ENCODE data around the gene MT3.
"Not testable (repeated sequence)": the region's sequence is repeated elsewhere in the genome, so short reads cannot be mapped to it uniquely, and the experiment has no call there.

MT3 gene

GRCh38 chr16:56620339-56620897, 31.1 kb downstream of the MT3 start:
- Histone ChIP-seq H3K4me1 (ENCODE audit: insufficient read depth, insufficient read length) (peaks cover 9% of the 10 kb centered on the region), H3K36me3 (ENCODE audit: insufficient read depth, insufficient read length, low read length) (no peaks in the 10 kb centered on the region), H3K27me3 (ENCODE audit: insufficient read depth, insufficient read length) (peaks cover 40% of the 10 kb centered on the region), H3K9me3 (ENCODE audit: insufficient read depth, low read length) (no peaks in the 10 kb centered on the region), H3K9ac (ENCODE audit: insufficient read length, low read depth) (no peak overlapping the region), H3K4me3 (ENCODE audit: insufficient read length, low read depth) (no peak overlapping the region)
- no peak for DNase-seq (ENCODE audit: low read depth, low spot score)
- TF ChIP-seq YY1 (IDR thresholded peaks at IDR 0.05; ENCODE audit: insufficient read depth, insufficient read length) (no peak), ZNF274 (IDR thresholded peaks at IDR 0.05; ENCODE audit: low read depth, low read length) (no peak), SUZ12 (IDR thresholded peaks at IDR 0.05; ENCODE audit: extremely low read depth, insufficient read depth, insufficient read length) (no peak)

GRCh38 chr16:56621665-56622445, 32.5 kb downstream of the MT3 start:
- peaks cover 41% of the 10 kb centered on the region for H3K27me3 ChIP-seq (ENCODE audit: insufficient read depth, insufficient read length)
- H3K4me1 ChIP-seq (ENCODE audit: insufficient read depth, insufficient read length): peaks cover 12% of the 10 kb centered on the region
- DNase-seq (ENCODE audit: low read depth, low spot score); H3K9me3 ChIP-seq (ENCODE audit: insufficient read depth, low read length); H3K9ac ChIP-seq (ENCODE audit: insufficient read length, low read depth); H3K4me3 ChIP-seq (ENCODE audit: insufficient read length, low read depth): not testable (repeated sequence)
- H3K36me3 ChIP-seq (ENCODE audit: insufficient read depth, insufficient read length, low read length): peaks cover 10% of the 10 kb centered on the region

- peaks cover 28% of the 10 kb centered on the region for H3K27me3 ChIP-seq (ENCODE audit: insufficient read depth, insufficient read length)
- not testable (repeated sequence) for H3K4me3 ChIP-seq (ENCODE audit: insufficient read length, low read depth); DNase-seq (ENCODE audit: low read depth, low spot score); H3K4me1 ChIP-seq (ENCODE audit: insufficient read depth, insufficient read length); H3K9me3 ChIP-seq (ENCODE audit: insufficient read depth, low read length); H3K9ac ChIP-seq (ENCODE audit: insufficient read length, low read depth)
- H3K36me3 ChIP-seq (ENCODE audit: insufficient read depth, insufficient read length, low read length): peaks cover 10% of the 10 kb centered on the region
Observed at GRCh38 chr16:56623184-56623583, 33.9 kb downstream of the MT3 start.

GRCh38 chr16:56623637-56624036, 34.3 kb downstream of the MT3 start:
- no peak for DNase-seq (ENCODE audit: low read depth, low spot score)
- Histone ChIP-seq H3K4me3 (ENCODE audit: insufficient read length, low read depth) (no peak overlapping the region), H3K9ac (ENCODE audit: insufficient read length, low read depth) (no peak overlapping the region), H3K36me3 (ENCODE audit: insufficient read depth, insufficient read length, low read length) (peaks cover 10% of the 10 kb centered on the region), H3K9me3 (ENCODE audit: insufficient read depth, low read length) (no peaks in the 10 kb centered on the region), H3K4me1 (ENCODE audit: insufficient read depth, insufficient read length) (peaks cover 8% of the 10 kb centered on the region), H3K27me3 (ENCODE audit: insufficient read depth, insufficient read length) (peaks cover 24% of the 10 kb centered on the region)
- TF ChIP-seq ZNF274 (IDR thresholded peaks at IDR 0.05; ENCODE audit: low read depth, low read length) (no peak), SUZ12 (IDR thresholded peaks at IDR 0.05; ENCODE audit: extremely low read depth, insufficient read depth, insufficient read length) (no peak), YY1 (IDR thresholded peaks at IDR 0.05; ENCODE audit: insufficient read depth, insufficient read length) (no peak)

GRCh38 chr16:56625140-56625942, 36.0 kb downstream of the MT3 start, which contains the start of gene MT1E:
TSS of gene MT1E (plus strand) at chr16:56625781. CDS start at chr16:56625852, 71 bp downstream.
- peak within 1 kb of the TSS; percentile 67 for H3K4me3 ChIP-seq (ENCODE audit: insufficient read length, low read depth)
- peaks cover 8% of the 10 kb centered on the region for H3K4me1 ChIP-seq (ENCODE audit: insufficient read depth, insufficient read length)
- H3K36me3 ChIP-seq (ENCODE audit: insufficient read depth, insufficient read length, low read length): peaks cover 10% of the 10 kb centered on the region
- no peaks in the 10 kb centered on the region for H3K9me3 ChIP-seq (ENCODE audit: insufficient read depth, low read length)
- H3K9ac ChIP-seq (ENCODE audit: insufficient read length, low read depth): peak within 1 kb of the TSS; percentile 90
- no peak for DNase-seq (ENCODE audit: low read depth, low spot score)
- TF ChIP-seq SUZ12 (IDR thresholded peaks at IDR 0.05; ENCODE audit: extremely low read depth, insufficient read depth, insufficient read length) (no peak), ZNF274 (IDR thresholded peaks at IDR 0.05; ENCODE audit: low read depth, low read length) (no peak), YY1 (IDR thresholded peaks at IDR 0.05; ENCODE audit: insufficient read depth, insufficient read length) (no peak)
- peaks cover 31% of the 10 kb centered on the region for H3K27me3 ChIP-seq (ENCODE audit: insufficient read depth, insufficient read length)

GRCh38 chr16:56625943-56626654, 36.8 kb downstream of the MT3 start:
- peaks cover 39% of the 10 kb centered on the region for H3K27me3 ChIP-seq (ENCODE audit: insufficient read depth, insufficient read length)
- no peak for DNase-seq (ENCODE audit: low read depth, low spot score)
- peak overlapping the region; percentile 90 for H3K9ac ChIP-seq (ENCODE audit: insufficient read length, low read depth)
- TF ChIP-seq SUZ12 (IDR thresholded peaks at IDR 0.05; ENCODE audit: extremely low read depth, insufficient read depth, insufficient read length) (no peak), YY1 (IDR thresholded peaks at IDR 0.05; ENCODE audit: insufficient read depth, insufficient read length) (no peak), ZNF274 (IDR thresholded peaks at IDR 0.05; ENCODE audit: low read depth, low read length) (no peak)
- peak overlapping the region; percentile 67 for H3K4me3 ChIP-seq (ENCODE audit: insufficient read length, low read depth)
- no peaks in the 10 kb centered on the region for H3K9me3 ChIP-seq (ENCODE audit: insufficient read depth, low read length)
- peaks cover 8% of the 10 kb centered on the region for H3K4me1 ChIP-seq (ENCODE audit: insufficient read depth, insufficient read length)
- H3K36me3 ChIP-seq (ENCODE audit: insufficient read depth, insufficient read length, low read length): peaks cover 10% of the 10 kb centered on the region

GRCh38 chr16:56626685-56627084, 37.4 kb downstream of the MT3 start:
- peak overlapping the region; percentile 67 for H3K4me3 ChIP-seq (ENCODE audit: insufficient read length, low read depth)

More at GRCh38 chr16:56626685-56627084, 37.4 kb downstream of the MT3 start:
- Histone ChIP-seq H3K9me3 (ENCODE audit: insufficient read depth, low read length) (no peaks in the 10 kb centered on the region), H3K27me3 (ENCODE audit: insufficient read depth, insufficient read length) (peaks cover 45% of the 10 kb centered on the region), H3K4me1 (ENCODE audit: insufficient read depth, insufficient read length) (peaks cover 5% of the 10 kb centered on the region), H3K36me3 (ENCODE audit: insufficient read depth, insufficient read length, low read length) (peaks cover 10% of the 10 kb centered on the region), H3K9ac (ENCODE audit: insufficient read length, low read depth) (peak overlapping the region; percentile 90)
- DNase-seq (ENCODE audit: low read depth, low spot score): no peak
- no peak for TF ChIP-seq YY1 (IDR thresholded peaks at IDR 0.05; ENCODE audit: insufficient read depth, insufficient read length)

Data from NT2/D1 (cell line).